K562 (cell line): Measurements from ENCODE around the gene NTRK1. TPM values are rescaled to one million over a fixed set of nuclear protein-coding genes. Genes with fewer than 3 reads are reported as not detected.

Source experiments
- DPF2 ChIP-seq: fragments of 450-650 bp; IDR thresholded peaks from 2 replicates; pipeline ENCODE4 v1.6.1; 2016
- ELF1 ChIP-seq: fragments of 200-800 bp; sonication (Bioruptor generic); IDR thresholded peaks from 2 replicates; pipeline ENCODE4 v1.6.1; 2016; ENCODE audit warnings: missing genetic modification characterization, missing compliant biosample characterization
- ETV5 ChIP-seq: sonication (generic); formaldehyde crosslinking; IDR thresholded peaks from 2 replicates; pipeline ENCODE4 v1.4.0; 2020; ENCODE audit warnings: low read depth, mild to moderate bottlenecking, missing genetic modification reagents
- HMGN3 ChIP-seq: IDR thresholded peaks from 2 replicates; pipeline ENCODE4 v1.6.1; 2011; ENCODE audit warnings: borderline replicate concordance, low read depth, mild to moderate bottlenecking, mixed read lengths, low read length; ENCODE audit not compliant: insufficient read length; ENCODE audit errors: extremely low read depth
- MAFK ChIP-seq: IDR thresholded peaks from 2 replicates; pipeline ENCODE4 v1.6.1; 2011; ENCODE audit warnings: low read length, improper control_type of control experiment
- MEIS2 ChIP-seq: fragments of 450-650 bp; IDR thresholded peaks from 2 replicates; pipeline ENCODE4 v1.6.1; 2014; ENCODE audit warnings: mild to moderate bottlenecking; ENCODE audit not compliant: partially characterized antibody
- NFIC ChIP-seq: fragments of 450-650 bp; IDR thresholded peaks from 2 replicates; pipeline ENCODE4 v1.6.1; 2017; ENCODE audit warnings: mild to moderate bottlenecking, inconsistent platforms
- NUFIP1 ChIP-seq: fragments of 450-650 bp; IDR thresholded peaks from 2 replicates; pipeline ENCODE4 v1.6.1; 2018; ENCODE audit not compliant: partially characterized antibody
- RBFOX2 ChIP-seq: fragments of 200-400 bp; formaldehyde crosslinking; IDR thresholded peaks from 2 replicates; pipeline ENCODE4 v1.6.1; 2017; ENCODE audit warnings: low read depth, mild to moderate bottlenecking, low read length, moderate library complexity
- TCFL5 ChIP-seq: fragments of 250-450 bp; sonication (Bioruptor Pico); conservative IDR thresholded peaks from 2 replicates; pipeline ENCODE4 v1.6.1; 2021; ENCODE audit warnings: mild to moderate bottlenecking, moderate library complexity, matching md5 sums
- TRIM24 ChIP-seq, 2 experiments: fragments of 450-650 bp; IDR thresholded peaks; 2 replicates each; pipeline ENCODE4 v1.6.1; 2016
- ZNF263 ChIP-seq: sonication (generic); formaldehyde crosslinking; IDR thresholded peaks from 2 replicates; pipeline ENCODE4 v1.8.0; 2022; ENCODE audit warnings: mild to moderate bottlenecking, missing genetic modification reagents, borderline replicate concordance
- polyA plus RNA-seq, 8 experiments: library from polyadenylated mRNA; depleted of rRNA in 4 of 8; stranded (reverse) in 5 of 8; unstranded in 3 of 8; fragments of >200 nt; fragmentation: Nextera tagmentation in 2 of 8; fragmentation: Illumina TruSeq in 1 of 8; extraction: Ambion mirVana in 2 of 8; extraction: Trizol in 1 of 8; gene quantifications; 2 replicates each; pipeline versions ENCODE4 v1.2.1 to v1.2.3, GENCODE V29; 2011 to 2014; ENCODE audit warnings: inconsistent platforms in 1 of 8, missing spikeins in 1 of 8
- total RNA-seq, 7 experiments: library from RNA; depleted of rRNA in 6 of 7; stranded (reverse); fragments of >200 nt in 6 of 7; fragmentation: Illumina TruSeq in 2 of 7; extraction: Trizol in 2 of 7; gene quantifications; 2 replicates each; pipeline versions ENCODE4 v1.2.1 to v1.2.3, GENCODE V29; 2011 to 2021; ENCODE audit warnings: low replicate concordance in 1 of 7
- TF ChIP-seq, protein P1 (sequence below): IDR thresholded peaks from 3 replicates; pipeline ENCODE4 v1.6.1; 2011; ENCODE audit warnings: borderline replicate concordance, mild to moderate bottlenecking, moderate library complexity; ENCODE audit not compliant: insufficient read length; ENCODE audit errors: extremely low read depth
- TF ChIP-seq, protein P2 (sequence below): sonication (generic); formaldehyde crosslinking; IDR thresholded peaks from 2 replicates; pipeline ENCODE4 v1.8.1; 2023; ENCODE audit warnings: mild to moderate bottlenecking, missing genetic modification reagents
- TF ChIP-seq, protein P3 (sequence below), 3 experiments: fragments of 200-800 bp in 1 of 3; fragments of 250-450 bp in 1 of 3; fragments of 450-650 bp in 1 of 3; sonication (Bioruptor Pico) in 1 of 3; sonication (Bioruptor generic) in 1 of 3; formaldehyde crosslinking in 1 of 3; IDR thresholded peaks; 2 replicates each; pipeline versions ENCODE4 v1.6.1 to v1.8.0; 2016 to 2022; ENCODE audit warnings: mild to moderate bottlenecking in 2 of 3, missing genetic modification characterization in 2 of 3, missing compliant biosample characterization in 1 of 3, moderate library complexity in 1 of 3

Gene NTRK1
- total and polyA plus RNA-seq, 9 of the 15 experiments (the other 6 are each of a cell fraction or from before 2014, with no cell fraction given) = 0.46 to 30.0 (median 7.9) TPM

DNA sequence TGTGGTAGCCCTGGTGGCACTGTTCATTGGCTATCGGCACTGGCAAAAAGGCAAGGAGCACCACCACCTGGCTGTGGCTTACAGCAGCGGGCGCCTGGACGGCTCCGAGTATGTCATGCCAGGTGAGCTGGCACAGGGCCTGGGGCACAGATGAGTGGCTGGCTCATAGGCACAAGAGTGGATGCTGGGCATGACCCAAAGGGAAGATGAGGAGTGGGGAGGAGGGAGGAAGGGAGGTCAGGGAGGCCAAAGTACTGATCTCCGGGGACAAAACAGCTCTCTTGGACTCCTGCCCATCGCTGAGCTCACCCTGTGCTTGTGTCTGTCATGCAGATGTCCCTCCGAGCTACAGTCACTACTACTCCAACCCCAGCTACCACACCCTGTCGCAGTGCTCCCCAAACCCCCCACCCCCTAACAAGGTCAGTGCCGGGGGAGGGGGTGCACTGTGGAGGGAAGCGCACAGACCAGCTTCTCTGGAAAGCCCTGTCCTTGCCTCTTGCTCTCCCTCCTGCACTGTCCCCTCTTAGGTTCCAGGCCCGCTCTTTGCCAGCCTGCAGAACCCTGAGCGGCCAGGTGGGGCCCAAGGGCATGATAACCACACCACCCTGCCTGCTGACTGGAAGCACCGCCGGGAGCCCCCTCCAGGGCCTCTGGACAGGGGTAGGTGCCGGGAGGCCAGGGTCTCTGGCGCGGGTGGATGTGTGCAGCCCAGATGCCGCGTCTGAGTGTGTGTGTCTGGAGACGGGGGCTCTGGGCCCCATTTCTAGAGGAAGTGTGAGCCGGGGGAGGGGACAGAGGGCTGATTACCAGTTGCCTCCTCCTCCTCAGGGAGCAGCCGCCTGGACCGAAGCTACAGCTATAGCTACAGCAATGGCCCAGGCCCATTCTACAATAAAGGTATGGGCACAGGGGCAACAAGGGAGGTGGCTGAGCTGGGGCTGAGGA lies 52.5 kb downstream of the NTRK1 start (continued):
- TF ChIP-seq, protein P1, sequence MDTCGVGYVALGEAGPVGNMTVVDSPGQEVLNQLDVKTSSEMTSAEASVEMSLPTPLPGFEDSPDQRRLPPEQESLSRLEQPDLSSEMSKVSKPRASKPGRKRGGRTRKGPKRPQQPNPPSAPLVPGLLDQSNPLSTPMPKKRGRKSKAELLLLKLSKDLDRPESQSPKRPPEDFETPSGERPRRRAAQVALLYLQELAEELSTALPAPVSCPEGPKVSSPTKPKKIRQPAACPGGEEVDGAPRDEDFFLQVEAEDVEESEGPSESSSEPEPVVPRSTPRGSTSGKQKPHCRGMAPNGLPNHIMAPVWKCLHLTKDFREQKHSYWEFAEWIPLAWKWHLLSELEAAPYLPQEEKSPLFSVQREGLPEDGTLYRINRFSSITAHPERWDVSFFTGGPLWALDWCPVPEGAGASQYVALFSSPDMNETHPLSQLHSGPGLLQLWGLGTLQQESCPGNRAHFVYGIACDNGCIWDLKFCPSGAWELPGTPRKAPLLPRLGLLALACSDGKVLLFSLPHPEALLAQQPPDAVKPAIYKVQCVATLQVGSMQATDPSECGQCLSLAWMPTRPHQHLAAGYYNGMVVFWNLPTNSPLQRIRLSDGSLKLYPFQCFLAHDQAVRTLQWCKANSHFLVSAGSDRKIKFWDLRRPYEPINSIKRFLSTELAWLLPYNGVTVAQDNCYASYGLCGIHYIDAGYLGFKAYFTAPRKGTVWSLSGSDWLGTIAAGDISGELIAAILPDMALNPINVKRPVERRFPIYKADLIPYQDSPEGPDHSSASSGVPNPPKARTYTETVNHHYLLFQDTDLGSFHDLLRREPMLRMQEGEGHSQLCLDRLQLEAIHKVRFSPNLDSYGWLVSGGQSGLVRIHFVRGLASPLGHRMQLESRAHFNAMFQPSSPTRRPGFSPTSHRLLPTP = no peak
- TF ChIP-seq, protein P2, sequence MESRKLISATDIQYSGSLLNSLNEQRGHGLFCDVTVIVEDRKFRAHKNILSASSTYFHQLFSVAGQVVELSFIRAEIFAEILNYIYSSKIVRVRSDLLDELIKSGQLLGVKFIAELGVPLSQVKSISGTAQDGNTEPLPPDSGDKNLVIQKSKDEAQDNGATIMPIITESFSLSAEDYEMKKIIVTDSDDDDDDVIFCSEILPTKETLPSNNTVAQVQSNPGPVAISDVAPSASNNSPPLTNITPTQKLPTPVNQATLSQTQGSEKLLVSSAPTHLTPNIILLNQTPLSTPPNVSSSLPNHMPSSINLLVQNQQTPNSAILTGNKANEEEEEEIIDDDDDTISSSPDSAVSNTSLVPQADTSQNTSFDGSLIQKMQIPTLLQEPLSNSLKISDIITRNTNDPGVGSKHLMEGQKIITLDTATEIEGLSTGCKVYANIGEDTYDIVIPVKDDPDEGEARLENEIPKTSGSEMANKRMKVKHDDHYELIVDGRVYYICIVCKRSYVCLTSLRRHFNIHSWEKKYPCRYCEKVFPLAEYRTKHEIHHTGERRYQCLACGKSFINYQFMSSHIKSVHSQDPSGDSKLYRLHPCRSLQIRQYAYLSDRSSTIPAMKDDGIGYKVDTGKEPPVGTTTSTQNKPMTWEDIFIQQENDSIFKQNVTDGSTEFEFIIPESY (CRISPR knock-in tag) = no peak
- peak; percentile 50 for TF ChIP-seq HMGN3
- peak; percentile 92 for TF ChIP-seq NFIC
- TF ChIP-seq, protein P3, sequence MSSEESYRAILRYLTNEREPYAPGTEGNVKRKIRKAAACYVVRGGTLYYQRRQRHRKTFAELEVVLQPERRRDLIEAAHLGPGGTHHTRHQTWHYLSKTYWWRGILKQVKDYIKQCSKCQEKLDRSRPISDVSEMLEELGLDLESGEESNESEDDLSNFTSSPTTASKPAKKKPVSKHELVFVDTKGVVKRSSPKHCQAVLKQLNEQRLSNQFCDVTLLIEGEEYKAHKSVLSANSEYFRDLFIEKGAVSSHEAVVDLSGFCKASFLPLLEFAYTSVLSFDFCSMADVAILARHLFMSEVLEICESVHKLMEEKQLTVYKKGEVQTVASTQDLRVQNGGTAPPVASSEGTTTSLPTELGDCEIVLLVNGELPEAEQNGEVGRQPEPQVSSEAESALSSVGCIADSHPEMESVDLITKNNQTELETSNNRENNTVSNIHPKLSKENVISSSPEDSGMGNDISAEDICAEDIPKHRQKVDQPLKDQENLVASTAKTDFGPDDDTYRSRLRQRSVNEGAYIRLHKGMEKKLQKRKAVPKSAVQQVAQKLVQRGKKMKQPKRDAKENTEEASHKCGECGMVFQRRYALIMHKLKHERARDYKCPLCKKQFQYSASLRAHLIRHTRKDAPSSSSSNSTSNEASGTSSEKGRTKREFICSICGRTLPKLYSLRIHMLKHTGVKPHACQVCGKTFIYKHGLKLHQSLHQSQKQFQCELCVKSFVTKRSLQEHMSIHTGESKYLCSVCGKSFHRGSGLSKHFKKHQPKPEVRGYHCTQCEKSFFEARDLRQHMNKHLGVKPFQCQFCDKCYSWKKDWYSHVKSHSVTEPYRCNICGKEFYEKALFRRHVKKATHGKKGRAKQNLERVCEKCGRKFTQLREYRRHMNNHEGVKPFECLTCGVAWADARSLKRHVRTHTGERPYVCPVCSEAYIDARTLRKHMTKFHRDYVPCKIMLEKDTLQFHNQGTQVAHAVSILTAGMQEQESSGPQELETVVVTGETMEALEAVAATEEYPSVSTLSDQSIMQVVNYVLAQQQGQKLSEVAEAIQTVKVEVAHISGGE (CRISPR knock-in tag; IDR thresholded peaks at IDR 0.05) = peak in 1 of 3 experiments; percentile 43; a peak in 1 of 6 replicates
- no peak for TF ChIP-seq ELF1
- peak; percentile 71 for TF ChIP-seq RBFOX2
- TF ChIP-seq TRIM24 (IDR thresholded peaks at IDR 0.05) = no peak
- TF ChIP-seq NUFIP1 = no peak
- TF ChIP-seq ETV5 (CRISPR knock-in tag) = no peak
- TF ChIP-seq DPF2 = peak; percentile 44; the same call in 1 of the 2 replicates
- no peak for TF ChIP-seq TCFL5
- peak; percentile 31 for TF ChIP-seq MEIS2
- no peak for TF ChIP-seq MAFK
- peak; percentile 99 for TF ChIP-seq ZNF263 (CRISPR knock-in tag)
